Endothelial cell (in vitro differentiated cells): ENCODE measurements around the gene CABYR. TPM values are rescaled to one million over a fixed set of nuclear protein-coding genes. Genes with fewer than 3 reads are reported as not detected.

Experiments
- DNase-seq: peaks from one replicate; pipeline ENCODE4 v3.0.0; 2021; ENCODE audit warnings: low spot score
- H3K27ac Mint-ChIP-seq: one replicate; pipeline ENCODE4 v1.8.0; 2021; ENCODE audit warnings: mixed read lengths, inconsistent platforms; ENCODE audit not compliant: unreplicated experiment
- H3K27me3 Mint-ChIP-seq: one replicate; pipeline ENCODE4 v1.8.0; 2021; ENCODE audit warnings: mild to moderate bottlenecking, moderate library complexity, mixed read lengths, inconsistent platforms; ENCODE audit not compliant: unreplicated experiment
- H3K36me3 Mint-ChIP-seq: one replicate; pipeline ENCODE4 v1.8.0; 2021; ENCODE audit warnings: mild to moderate bottlenecking, low read depth, mixed read lengths, inconsistent platforms; ENCODE audit not compliant: unreplicated experiment
- H3K4me1 Mint-ChIP-seq: one replicate; pipeline ENCODE4 v1.8.0; 2021; ENCODE audit warnings: mild to moderate bottlenecking, mixed read lengths, inconsistent platforms; ENCODE audit not compliant: unreplicated experiment
- H3K4me3 Mint-ChIP-seq: one replicate; pipeline ENCODE4 v1.8.0; 2021; ENCODE audit warnings: mild to moderate bottlenecking, mixed read lengths, inconsistent platforms; ENCODE audit not compliant: unreplicated experiment
- H3K9me3 Mint-ChIP-seq: one replicate; pipeline ENCODE4 v1.8.0; 2021; ENCODE audit warnings: mixed read lengths, inconsistent platforms; ENCODE audit not compliant: unreplicated experiment
- CTCF ChIP-seq: fragments of 200-600 bp; sonication (generic); IDR thresholded peaks from one replicate; pipeline ENCODE4 v1.5.0; 2021; ENCODE audit warnings: antibody characterized with exemption; ENCODE audit not compliant: unreplicated experiment
- total RNA-seq: library from RNA; stranded (reverse); fragmentation: NEBNext Ultra II Directional; extraction: Animal tissue kit (Norgen Biotek cat#: 25700); gene quantifications from one replicate; pipeline ENCODE4 v1.2.1, GENCODE V29; 2021; ENCODE audit not compliant: unreplicated experiment

The CABYR gene
- total RNA-seq, 1 donor from 2014 or later = 8.4 TPM

- Mint-ChIP-seq H3K27me3 (peaks cover 2% of the 10 kb centered on the region), H3K9me3 (no peaks in the 10 kb centered on the region), H3K36me3 (no peaks in the 10 kb centered on the region), H3K4me3 (no peak overlapping the region), H3K27ac (no peak overlapping the region), H3K4me1 (no peaks in the 10 kb centered on the region)
- TF ChIP-seq CTCF = peak; percentile 99
- DNase-seq = peak; percentile 68
These were observed 19.9 kb upstream of the CABYR start for GRCh38 chr18:24118750-24119577.

GRCh38 chr18:24120676-24121075, 18.2 kb upstream of the CABYR start:
- no peaks in the 10 kb centered on the region for H3K4me1 Mint-ChIP-seq
- H3K36me3 Mint-ChIP-seq = no peaks in the 10 kb centered on the region
- peaks cover 2% of the 10 kb centered on the region for H3K27me3 Mint-ChIP-seq
- H3K27ac Mint-ChIP-seq = no peak overlapping the region
- H3K4me3 Mint-ChIP-seq = no peak overlapping the region
- no peaks in the 10 kb centered on the region for H3K9me3 Mint-ChIP-seq
- no peak for DNase-seq
- TF ChIP-seq CTCF = no peak

GRCh38 chr18:24121625-24122024, 17.2 kb upstream of the CABYR start:
- Mint-ChIP-seq H3K36me3 (no peaks in the 10 kb centered on the region), H3K4me1 (no peaks in the 10 kb centered on the region), H3K9me3 (no peaks in the 10 kb centered on the region), H3K27ac (no peak overlapping the region), H3K4me3 (no peak overlapping the region), H3K27me3 (peaks cover 2% of the 10 kb centered on the region)
- DNase-seq = no peak
- TF ChIP-seq CTCF = no peak

GRCh38 chr18:24126155-24126961, 12.5 kb upstream of the CABYR start:
- Mint-ChIP-seq H3K36me3 (peaks cover 8% of the 10 kb centered on the region), H3K4me3 (no peak overlapping the region), H3K4me1 (no peaks in the 10 kb centered on the region), H3K9me3 (no peaks in the 10 kb centered on the region), H3K27me3 (peaks cover 2% of the 10 kb centered on the region), H3K27ac (no peak overlapping the region)
- TF ChIP-seq CTCF = no peak
- DNase-seq = no peak

- no peaks in the 10 kb centered on the region for H3K4me1 Mint-ChIP-seq
- H3K4me3 Mint-ChIP-seq = no peak overlapping the region
- peaks cover 2% of the 10 kb centered on the region for H3K27me3 Mint-ChIP-seq
- TF ChIP-seq CTCF = no peak
- no peak overlapping the region for H3K27ac Mint-ChIP-seq
- no peak for DNase-seq
- H3K9me3 Mint-ChIP-seq = no peaks in the 10 kb centered on the region
- H3K36me3 Mint-ChIP-seq = peaks cover 8% of the 10 kb centered on the region
These were observed 11.1 kb upstream of the CABYR start for GRCh38 chr18:24127735-24128134.
